Transverse colon (tissue), 4 donors: ENCODE measurements around the gene DONSON. TPM values are rescaled to one million over a fixed set of nuclear protein-coding genes. Genes with fewer than 3 reads are reported as not detected.

ENCODE experiments used
- DNase-seq: peaks from one replicate; pipeline ENCODE4 v3.0.0-alpha.2; 2019
- H3K27ac ChIP-seq, 4 donors: fragments of 200-600 bp; sonication (generic); 2 replicates each; pipeline ENCODE4 v1.5.1; 2016 to 2018; ENCODE audit warnings: inconsistent platforms in 4 of 4
- H3K27me3 ChIP-seq: fragments of 200-600 bp; sonication (generic); 2 replicates; pipeline ENCODE4 v1.5.1; 2017; ENCODE audit warnings: inconsistent platforms
- H3K36me3 ChIP-seq, 4 donors: fragments of 200-600 bp; sonication (generic); 2 replicates each; pipeline ENCODE4 v1.5.1; 2017 to 2019; ENCODE audit warnings: inconsistent platforms in 4 of 4
- H3K4me1 ChIP-seq, 4 donors: fragments of 200-600 bp; sonication (generic); 2 replicates each; pipeline ENCODE4 v1.5.1; 2017 to 2020; ENCODE audit warnings: inconsistent platforms in 4 of 4
- H3K4me3 ChIP-seq, 4 donors: fragments of 200-600 bp; sonication (generic); 1 replicate in 1 of 4; 2 replicates in 3 of 4; pipeline versions ENCODE4 v1.5.1 to v1.6.1; 2017 to 2019; ENCODE audit warnings: inconsistent platforms in 4 of 4
- H3K9me3 ChIP-seq, 2 donors: fragments of 200-600 bp; sonication (generic); 2 replicates each; pipeline ENCODE4 v1.5.1; 2017 to 2019; ENCODE audit warnings: inconsistent platforms in 2 of 2
- EP300 ChIP-seq: sonication (generic); formaldehyde crosslinking; IDR thresholded peaks from one replicate; pipeline ENCODE4 v1.6.1; 2017; ENCODE audit warnings: antibody characterized with exemption, low read depth
- POLR2A ChIP-seq: fragments of 450-650 bp; IDR thresholded peaks from one replicate; pipeline ENCODE4 v1.6.1; 2016; ENCODE audit warnings: antibody characterized with exemption, mild to moderate bottlenecking, moderate library complexity
- POLR2AphosphoS5 ChIP-seq, 3 donors: sonication (generic); formaldehyde crosslinking; IDR thresholded peaks; one replicate each; pipeline ENCODE4 v1.6.1; 2016; ENCODE audit warnings: antibody characterized with exemption in 3 of 3
- WGBS, 2 donors: methylation state at CpG; one replicate each; pipeline ENCODE4 v1.1.5; 2018; ENCODE audit warnings: low coverage in 1 of 2; 5-methylcytosine and 5-hydroxymethylcytosine counted together
- in situ Hi-C, 4 donors: fragments of 200-750 bp; cut with MboI; loops; one replicate each; pipeline versions ENCODE4 v1.15.0 to v1.15.1; 2017; ENCODE audit warnings: low sequenced_read_pairs in 3 of 4, low pct_ligation_motif_present in 1 of 4, low pct_unique_long_range_greater_than_20kb in 1 of 4
- intact Hi-C: fragments of 100-400 bp; cut with DNase I; formaldehyde crosslinking; loops from one replicate; pipeline ENCODE4 v1.15.1; 2023; ENCODE audit warnings: low total_unique reads
- total RNA-seq, 4 donors: library from RNA; depleted of rRNA; stranded (reverse); fragments of >200 nt; gene quantifications; one replicate each; pipeline ENCODE4 v1.1.0, GENCODE V29; 2016
- TF ChIP-seq, protein P1 (sequence below), 5 experiments: fragments of 200-600 bp in 3 of 5; fragments of 450-650 bp in 2 of 5; sonication (generic) in 3 of 5; IDR thresholded peaks; 1 replicate in 2 of 5; 2 replicates in 3 of 5; pipeline ENCODE4 v1.5.1; 2016 to 2017; ENCODE audit warnings: antibody characterized with exemption in 5 of 5, inconsistent platforms in 3 of 5, mild to moderate bottlenecking in 2 of 5, moderate library complexity in 1 of 5

DONSON gene
- total RNA-seq, 4 donors from 2014 or later: 1.8 to 6.5 (median 3.5) TPM

- Histone ChIP-seq H3K27me3 (no peaks in the 10 kb centered on the region), H3K27ac (no peak overlapping the region), H3K4me3 (no peak overlapping the region), H3K4me1 (peaks cover 0 to 3% (median 0%) of the 10 kb centered on the region in 4 donors), H3K36me3 (peaks cover 0 to 55% (median 27%) of the 10 kb centered on the region in 4 donors), H3K9me3 (no peaks in the 10 kb centered on the region)
- in situ Hi-C loops (no loop called here), intact Hi-C loops (no loop called here)
- no peak for DNase-seq
- 76 to 84% methylated on average over 2 of the region's 2 CpGs for WGBS, 2 donors
- TF ChIP-seq, protein P1, sequence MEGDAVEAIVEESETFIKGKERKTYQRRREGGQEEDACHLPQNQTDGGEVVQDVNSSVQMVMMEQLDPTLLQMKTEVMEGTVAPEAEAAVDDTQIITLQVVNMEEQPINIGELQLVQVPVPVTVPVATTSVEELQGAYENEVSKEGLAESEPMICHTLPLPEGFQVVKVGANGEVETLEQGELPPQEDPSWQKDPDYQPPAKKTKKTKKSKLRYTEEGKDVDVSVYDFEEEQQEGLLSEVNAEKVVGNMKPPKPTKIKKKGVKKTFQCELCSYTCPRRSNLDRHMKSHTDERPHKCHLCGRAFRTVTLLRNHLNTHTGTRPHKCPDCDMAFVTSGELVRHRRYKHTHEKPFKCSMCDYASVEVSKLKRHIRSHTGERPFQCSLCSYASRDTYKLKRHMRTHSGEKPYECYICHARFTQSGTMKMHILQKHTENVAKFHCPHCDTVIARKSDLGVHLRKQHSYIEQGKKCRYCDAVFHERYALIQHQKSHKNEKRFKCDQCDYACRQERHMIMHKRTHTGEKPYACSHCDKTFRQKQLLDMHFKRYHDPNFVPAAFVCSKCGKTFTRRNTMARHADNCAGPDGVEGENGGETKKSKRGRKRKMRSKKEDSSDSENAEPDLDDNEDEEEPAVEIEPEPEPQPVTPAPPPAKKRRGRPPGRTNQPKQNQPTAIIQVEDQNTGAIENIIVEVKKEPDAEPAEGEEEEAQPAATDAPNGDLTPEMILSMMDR (IDR thresholded peaks at IDR 0.05): no peak
- TF ChIP-seq EP300: no peak
- TF ChIP-seq POLR2AphosphoS5 (IDR thresholded peaks at IDR 0.05): no peak
- TF ChIP-seq POLR2A: no peak
Observed at GRCh38 chr21:33568448-33568847, 20.0 kb downstream of the DONSON start.

GRCh38 chr21:33567914-33568313 is 20.6 kb downstream of the DONSON start:
- Histone ChIP-seq H3K27ac (no peak overlapping the region), H3K4me1 (peaks cover 0 to 3% (median 0%) of the 10 kb centered on the region in 4 donors), H3K9me3 (no peaks in the 10 kb centered on the region), H3K27me3 (no peaks in the 10 kb centered on the region), H3K36me3 (peaks cover 0 to 55% (median 27%) of the 10 kb centered on the region in 4 donors), H3K4me3 (no peak overlapping the region)
- intact Hi-C loops: no loop called here
- DNase-seq: no peak
- in situ Hi-C loops: no loop called here
- 47 to 64% methylated on average over 3 to 6 of the region's 6 CpGs for WGBS, 2 donors
- TF ChIP-seq POLR2AphosphoS5 (IDR thresholded peaks at IDR 0.05) (no peak), EP300 (no peak), POLR2A (no peak)

DNA sequence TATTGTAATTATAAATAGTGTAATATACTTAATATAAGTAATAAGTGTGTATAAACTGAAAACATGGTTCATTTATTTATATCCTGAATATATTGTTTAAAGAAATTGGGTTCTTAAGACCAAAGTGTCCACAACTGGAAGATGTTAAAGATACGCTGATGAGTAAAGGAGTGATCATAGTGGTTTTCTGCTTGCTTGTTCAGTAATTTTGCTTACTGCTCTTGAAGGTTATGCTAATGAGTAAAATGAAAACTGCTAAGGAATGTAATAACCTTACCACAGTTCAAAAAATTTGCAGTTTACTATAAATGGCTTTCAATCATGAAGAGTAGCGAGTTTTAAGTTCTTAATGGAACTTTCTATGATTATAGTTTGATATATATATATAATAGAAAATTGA is 22.0 kb downstream of the DONSON start:
- Histone ChIP-seq H3K4me1 (no peaks in the 10 kb centered on the region), H3K27me3 (no peaks in the 10 kb centered on the region), H3K27ac (no peak overlapping the region), H3K36me3 (peaks cover 0 to 61% (median 32%) of the 10 kb centered on the region in 4 donors), H3K4me3 (no peak overlapping the region), H3K9me3 (no peaks in the 10 kb centered on the region)
- WGBS, 2 donors: 84 to 94% methylated on average over 2 of the region's 2 CpGs
- TF ChIP-seq POLR2AphosphoS5 (IDR thresholded peaks at IDR 0.05) (no peak), EP300 (no peak), POLR2A (no peak)
- TF ChIP-seq, protein P1 (IDR thresholded peaks at IDR 0.05): no peak
- intact Hi-C loops (no loop called here), in situ Hi-C loops (no loop called here)
- DNase-seq: no peak

DNA sequence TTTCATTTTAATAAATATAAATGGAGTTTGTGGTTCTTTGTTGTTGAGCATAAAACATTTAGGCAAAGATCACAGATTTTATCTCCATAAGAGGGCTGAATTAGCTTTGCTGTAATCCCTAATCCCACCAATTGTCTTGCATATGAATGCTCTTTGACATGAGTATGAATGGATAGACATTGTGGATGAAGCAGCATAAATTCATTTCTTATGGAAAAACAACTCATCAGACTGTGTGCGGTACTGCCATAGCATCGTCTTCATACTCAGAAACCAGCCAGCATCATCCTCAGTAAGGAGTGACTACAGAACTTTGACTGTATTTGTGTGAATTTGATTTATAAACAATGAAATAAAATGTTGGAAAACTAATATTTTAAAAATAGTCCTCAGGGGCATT is 26.1 kb downstream of the DONSON start:
- H3K4me3 ChIP-seq: no peak overlapping the region
- H3K9me3 ChIP-seq: no peaks in the 10 kb centered on the region
- no peaks in the 10 kb centered on the region for H3K27me3 ChIP-seq
- WGBS, 2 donors: 90 to 97% methylated on average over 2 of the region's 2 CpGs
- H3K4me1 ChIP-seq: peaks cover 0 to 17% (median 7%) of the 10 kb centered on the region in 4 donors
- H3K27ac ChIP-seq: no peak overlapping the region
- no peak for DNase-seq
- H3K36me3 ChIP-seq: peaks cover 0 to 69% (median 34%) of the 10 kb centered on the region in 4 donors
- TF ChIP-seq EP300: no peak
- in situ Hi-C loops: no loop called here
- intact Hi-C loops: no loop called here

DNA sequence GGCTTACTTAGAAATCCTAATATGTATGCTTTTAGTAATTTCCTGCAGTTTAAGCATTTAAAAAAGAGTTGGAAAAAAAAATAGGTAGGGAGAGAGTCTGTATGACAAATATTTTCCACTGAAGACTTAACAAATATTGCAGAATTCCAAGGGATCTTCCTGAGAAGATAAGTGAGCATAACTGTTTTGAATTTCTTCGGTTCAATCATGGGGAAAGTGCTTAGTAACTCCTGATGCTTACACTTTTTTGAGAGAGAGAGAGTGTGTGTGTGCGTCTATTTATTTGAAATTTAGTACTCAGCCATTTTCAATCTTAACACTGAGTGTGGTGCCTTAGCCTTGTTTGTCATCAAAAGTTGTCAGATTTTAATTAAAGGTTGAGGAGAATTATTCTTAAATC is 27.1 kb downstream of the DONSON start:
- Histone ChIP-seq H3K27ac (no peak overlapping the region), H3K4me1 (peaks cover 0 to 17% (median 7%) of the 10 kb centered on the region in 4 donors), H3K4me3 (no peak overlapping the region), H3K9me3 (no peaks in the 10 kb centered on the region), H3K36me3 (peaks cover 0 to 73% (median 34%) of the 10 kb centered on the region in 4 donors), H3K27me3 (no peaks in the 10 kb centered on the region)
- TF ChIP-seq POLR2AphosphoS5 (IDR thresholded peaks at IDR 0.05): no peak
- no peak for TF ChIP-seq EP300
- TF ChIP-seq POLR2A: no peak
- TF ChIP-seq, protein P1 (IDR thresholded peaks at IDR 0.05): no peak
- intact Hi-C loops: no loop called here
- no peak for DNase-seq
- in situ Hi-C loops: no loop called here
- 73 to 93% methylated on average over 2 of the region's 2 CpGs for WGBS, 2 donors
